ENCODE measurements around the gene IDH3G. TPM values are rescaled to one million over a fixed set of nuclear protein-coding genes. Genes with fewer than 3 reads are reported as not detected.
"Not testable (repeated sequence)": the region's sequence is repeated elsewhere in the genome, so short reads cannot be mapped to it uniquely, and the experiment has no call there.

Gene IDH3G
- total RNA-seq, 1 donor from 2014 or later = 70.2 TPM

DNA sequence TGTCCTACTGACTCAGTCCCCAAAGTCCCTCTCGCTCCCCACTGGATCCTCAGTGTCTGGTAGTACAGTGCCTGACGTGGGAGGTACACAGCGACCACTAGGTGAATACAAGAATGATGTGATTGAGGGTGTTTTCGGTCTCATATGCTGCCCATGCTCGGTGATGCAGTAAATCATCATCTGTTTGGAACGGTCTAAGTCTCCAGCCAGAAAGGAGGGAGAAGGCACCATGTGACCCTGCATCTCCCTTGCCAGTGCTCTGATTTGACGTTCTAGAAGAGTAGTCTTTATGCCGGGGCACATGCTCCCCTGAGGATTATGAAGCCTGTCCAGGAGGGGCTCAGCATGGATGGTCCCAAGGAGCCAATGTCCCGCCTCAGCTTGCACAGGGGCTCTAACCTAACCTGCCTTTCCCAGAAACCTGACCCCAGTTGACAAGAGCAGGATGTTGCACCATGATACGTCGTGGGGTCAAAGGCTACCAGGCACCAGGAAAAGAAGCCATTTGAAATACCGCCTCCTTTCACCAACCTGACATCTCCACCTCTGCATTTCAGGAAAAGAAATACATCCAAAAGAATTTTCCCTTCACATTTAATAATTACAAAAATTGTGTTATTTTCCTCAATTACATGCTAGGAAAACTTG, 43.9 kb downstream of the IDH3G start:
- intact Hi-C loops (cut with micrococcal nuclease) = no loop called here
- Mint-ChIP-seq H3K27me3 (peaks cover 19% of the 10 kb centered on the region), H3K4me1 (no peaks in the 10 kb centered on the region), H3K4me3 (no peak overlapping the region), H3K9me3 (no peaks in the 10 kb centered on the region), H3K27ac (no peak overlapping the region), H3K36me3 (ENCODE audit: low read depth) (no peaks in the 10 kb centered on the region)
- no peak for DNase-seq

DNA sequence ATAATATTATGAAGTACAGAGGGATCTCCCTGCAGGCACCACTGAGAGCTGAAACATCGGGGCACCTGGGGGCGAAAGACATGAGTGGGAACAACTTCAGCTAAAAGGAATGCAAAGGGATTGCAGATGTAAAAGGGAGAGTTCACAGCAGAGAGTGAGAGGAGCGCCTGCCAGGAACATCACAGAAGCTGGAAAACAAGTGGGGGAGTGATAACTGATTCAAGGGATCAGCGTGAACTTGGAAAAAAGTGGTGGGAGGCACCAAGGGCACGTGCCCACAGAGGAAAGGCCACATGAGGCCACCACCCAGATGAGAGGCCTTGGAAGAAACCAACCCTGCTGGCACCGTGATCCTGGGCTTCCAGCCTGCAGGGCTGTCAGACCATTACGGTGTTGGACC, 45.2 kb downstream of the IDH3G start:
- peaks cover 23% of the 10 kb centered on the region for H3K27me3 Mint-ChIP-seq
- H3K4me3 Mint-ChIP-seq; H3K9me3 Mint-ChIP-seq; H3K36me3 Mint-ChIP-seq (ENCODE audit: low read depth); DNase-seq; H3K27ac Mint-ChIP-seq; H3K4me1 Mint-ChIP-seq; intact Hi-C loops (cut with micrococcal nuclease): not testable (repeated sequence)

DNA sequence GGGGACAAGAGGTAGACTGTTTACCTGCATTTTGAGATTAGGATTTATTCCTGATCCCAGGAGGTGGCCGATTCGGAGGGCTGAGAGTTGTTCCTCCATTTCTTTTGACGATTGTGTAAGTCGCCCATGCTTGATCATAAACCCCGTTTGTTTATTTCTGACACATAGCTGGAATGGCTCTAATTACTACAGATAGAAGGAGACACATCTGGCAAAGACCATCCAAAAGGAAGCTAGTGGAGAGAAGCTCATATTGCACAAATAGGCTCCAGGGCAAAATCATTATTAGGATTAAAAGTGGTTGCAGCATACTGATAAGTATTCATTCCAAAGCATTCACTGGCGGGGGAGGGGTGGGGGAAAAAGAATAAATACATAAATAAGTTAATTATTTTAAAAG, 47.2 kb downstream of the IDH3G start:
- H3K36me3 Mint-ChIP-seq (ENCODE audit: low read depth); H3K27ac Mint-ChIP-seq; DNase-seq; H3K4me1 Mint-ChIP-seq; H3K4me3 Mint-ChIP-seq; H3K9me3 Mint-ChIP-seq; intact Hi-C loops (cut with micrococcal nuclease): not testable (repeated sequence)
- peaks cover 20% of the 10 kb centered on the region for H3K27me3 Mint-ChIP-seq

DNA sequence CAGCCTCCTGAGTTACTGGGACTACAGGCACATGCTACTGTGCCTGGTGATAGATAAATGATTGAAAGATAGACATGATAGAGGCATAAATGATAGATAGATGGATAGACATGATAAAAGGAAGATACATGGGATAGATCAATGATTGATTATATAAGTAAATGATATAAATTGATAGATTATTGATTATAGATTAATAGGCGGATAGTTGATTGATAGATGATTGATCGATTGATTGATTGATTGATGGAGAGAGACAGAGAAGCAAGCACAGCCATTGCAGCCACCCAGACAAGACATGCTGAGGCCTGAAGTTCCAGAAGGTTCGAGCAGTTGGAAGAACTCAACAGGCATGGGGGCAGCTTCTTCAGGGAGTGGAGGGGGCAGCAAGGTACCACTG, 47.8 kb downstream of the IDH3G start:
- Mint-ChIP-seq H3K9me3 (no peaks in the 10 kb centered on the region), H3K4me3 (no peak overlapping the region), H3K36me3 (ENCODE audit: low read depth) (no peaks in the 10 kb centered on the region), H3K4me1 (no peaks in the 10 kb centered on the region), H3K27ac (no peak overlapping the region), H3K27me3 (peaks cover 20% of the 10 kb centered on the region)
- intact Hi-C loops (cut with micrococcal nuclease) = no loop called here
- DNase-seq = no peak

- intact Hi-C loops (cut with micrococcal nuclease); DNase-seq; H3K36me3 Mint-ChIP-seq (ENCODE audit: low read depth); H3K9me3 Mint-ChIP-seq; H3K4me3 Mint-ChIP-seq; H3K27ac Mint-ChIP-seq: not testable (repeated sequence)
- Mint-ChIP-seq H3K4me1 (peaks cover 10% of the 10 kb centered on the region), H3K27me3 (peaks cover 19% of the 10 kb centered on the region)
These were observed 49.1 kb downstream of the IDH3G start for GRCh38 chrX:153745067-153745433.

DNA sequence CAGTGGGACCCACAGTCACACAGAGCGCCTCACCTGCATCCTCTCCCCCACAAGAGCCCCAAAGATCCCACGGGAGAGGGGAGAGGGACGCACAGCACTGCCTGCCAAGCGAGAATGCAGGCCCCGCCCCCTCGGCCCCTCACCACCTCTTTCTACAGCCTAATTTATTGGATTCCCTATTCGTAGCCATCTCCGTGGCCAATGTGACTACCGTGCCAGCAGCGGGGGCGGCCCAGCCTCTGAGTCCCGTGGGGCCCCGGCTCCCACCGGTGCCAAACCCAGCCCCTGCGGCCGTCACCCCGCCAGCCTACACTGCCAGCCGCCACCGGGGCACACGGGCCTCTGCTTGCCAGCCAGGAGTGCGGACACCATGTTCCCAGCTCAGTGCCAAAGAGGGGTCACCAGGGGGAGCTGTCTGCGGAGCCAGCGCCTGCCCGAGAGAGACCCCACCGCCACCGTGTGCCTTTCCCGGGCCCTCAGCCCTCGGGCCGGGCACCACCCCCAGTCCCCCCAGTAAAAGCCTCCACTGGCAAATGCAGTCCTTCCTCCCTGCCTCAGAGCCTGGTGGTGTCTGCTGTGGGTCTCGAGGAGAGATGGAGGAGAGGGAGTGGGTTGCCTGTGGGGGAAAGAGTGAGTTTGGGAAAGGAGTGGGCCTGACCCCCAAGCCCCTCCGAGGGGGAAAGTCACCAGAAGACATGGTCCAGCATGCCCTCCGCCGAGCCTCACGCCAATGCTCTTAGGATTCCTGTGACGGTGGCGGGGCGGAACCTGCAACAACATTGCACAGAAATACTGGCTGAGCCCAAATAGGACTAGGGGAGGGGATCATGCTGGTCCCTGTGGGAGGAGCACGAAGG, 49.7 kb downstream of the IDH3G start:
- Mint-ChIP-seq H3K27me3 (peaks cover 13% of the 10 kb centered on the region), H3K27ac (no peak overlapping the region), H3K36me3 (ENCODE audit: low read depth) (peaks cover 2% of the 10 kb centered on the region), H3K9me3 (no peaks in the 10 kb centered on the region), H3K4me3 (no peak overlapping the region), H3K4me1 (peaks cover 12% of the 10 kb centered on the region)
- DNase-seq = peak; percentile 71
- intact Hi-C loops (cut with micrococcal nuclease) = no loop called here

DNA sequence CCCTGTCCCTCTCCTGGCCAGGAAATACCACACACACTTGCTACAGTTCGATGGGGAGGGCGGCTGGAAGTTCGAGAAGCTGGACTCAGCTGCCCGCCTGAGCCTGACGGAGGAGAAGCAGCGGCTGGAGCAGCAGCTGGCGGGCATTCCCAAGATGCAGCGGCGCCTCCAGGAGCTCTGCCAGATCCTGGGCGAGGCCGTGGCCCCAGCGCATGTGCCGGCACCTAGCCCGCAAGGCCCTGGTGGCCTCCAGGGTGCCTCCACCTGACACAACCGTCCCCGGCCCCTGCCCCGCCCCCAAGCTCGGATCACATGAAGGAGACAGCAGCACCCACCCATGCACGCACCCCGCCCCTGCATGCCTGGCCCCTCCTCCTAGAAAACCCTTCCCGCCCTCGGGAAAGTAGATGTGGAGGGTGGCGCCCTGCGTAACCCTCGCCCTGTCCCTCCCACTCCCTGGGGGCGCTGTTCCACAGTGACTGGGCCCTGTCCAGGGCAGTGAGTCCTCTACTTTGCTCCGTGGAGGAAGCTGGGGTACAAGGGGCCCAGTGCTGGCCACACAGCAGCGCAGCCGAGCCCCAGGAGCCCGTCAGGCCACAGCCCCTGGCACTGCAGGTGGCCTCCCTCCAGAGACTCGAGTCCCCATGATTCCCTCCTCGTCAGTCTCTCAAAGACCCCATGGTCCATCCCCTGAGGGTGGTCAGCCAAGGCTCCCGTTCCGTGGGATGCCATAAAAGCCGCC, 50.5 kb downstream of the IDH3G start:
- not testable (repeated sequence) for DNase-seq

GRCh38 chrX:153742796-153743467, 51.2 kb downstream of the IDH3G start:
- H3K27me3 Mint-ChIP-seq; H3K27ac Mint-ChIP-seq; H3K9me3 Mint-ChIP-seq; H3K36me3 Mint-ChIP-seq (ENCODE audit: low read depth); H3K4me3 Mint-ChIP-seq; DNase-seq; intact Hi-C loops (cut with micrococcal nuclease): not testable (repeated sequence)
- peaks cover 12% of the 10 kb centered on the region for H3K4me1 Mint-ChIP-seq

More for the DNA sequence above, 50.5 kb downstream of the IDH3G start:
- H3K27me3 Mint-ChIP-seq; H3K4me3 Mint-ChIP-seq; H3K9me3 Mint-ChIP-seq; intact Hi-C loops (cut with micrococcal nuclease); H3K27ac Mint-ChIP-seq; H3K36me3 Mint-ChIP-seq (ENCODE audit: low read depth): not testable (repeated sequence)
- peaks cover 12% of the 10 kb centered on the region for H3K4me1 Mint-ChIP-seq

DNA sequence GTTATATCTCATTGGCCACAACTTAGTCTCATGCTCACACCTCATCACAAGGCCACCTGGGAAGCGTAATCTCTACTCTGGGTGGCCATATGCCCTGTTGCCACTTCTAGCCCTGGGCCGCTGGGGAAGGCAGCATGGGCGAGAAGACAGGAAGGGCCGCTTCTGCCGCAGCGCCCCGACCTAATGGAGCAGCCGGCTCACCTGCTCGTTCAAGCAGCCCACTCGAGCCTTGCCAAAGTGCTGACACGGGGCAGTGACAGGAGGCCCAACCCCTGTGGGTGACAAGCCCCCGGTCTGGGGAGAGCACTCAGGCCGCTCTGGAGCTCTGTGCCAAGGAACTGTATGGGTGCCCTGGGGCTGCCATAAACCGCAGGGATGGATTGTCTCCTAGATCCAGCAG, 52.1 kb downstream of the IDH3G start:
- not testable (repeated sequence) for H3K36me3 Mint-ChIP-seq (ENCODE audit: low read depth)
- peaks cover 12% of the 10 kb centered on the region for H3K4me1 Mint-ChIP-seq

GRCh38 chrX:153741446-153741845, 52.7 kb downstream of the IDH3G start:
- Mint-ChIP-seq H3K27ac (peak overlapping the region; percentile 72), H3K4me3 (peak overlapping the region; percentile 77)
- intact Hi-C loops (cut with micrococcal nuclease) = no loop called here

More for the DNA sequence above, 52.1 kb downstream of the IDH3G start:
- intact Hi-C loops (cut with micrococcal nuclease); H3K9me3 Mint-ChIP-seq; H3K27me3 Mint-ChIP-seq; DNase-seq; H3K4me3 Mint-ChIP-seq; H3K27ac Mint-ChIP-seq: not testable (repeated sequence)

GRCh38 chrX:153740631-153741222, 53.4 kb downstream of the IDH3G start:
- Mint-ChIP-seq H3K4me3 (peak overlapping the region; percentile 77), H3K4me1 (peaks cover 12% of the 10 kb centered on the region), H3K36me3 (ENCODE audit: low read depth) (peaks cover 5% of the 10 kb centered on the region), H3K27ac (peak overlapping the region; percentile 93), H3K27me3 (peaks cover 4% of the 10 kb centered on the region), H3K9me3 (no peaks in the 10 kb centered on the region)
- intact Hi-C loops (cut with micrococcal nuclease) = no loop called here
- DNase-seq = no peak

More at GRCh38 chrX:153741446-153741845, 52.7 kb downstream of the IDH3G start:
- peaks cover 8% of the 10 kb centered on the region for H3K27me3 Mint-ChIP-seq
- H3K4me1 Mint-ChIP-seq = peaks cover 12% of the 10 kb centered on the region
- no peaks in the 10 kb centered on the region for H3K9me3 Mint-ChIP-seq
- DNase-seq = no peak
- peaks cover 5% of the 10 kb centered on the region for H3K36me3 Mint-ChIP-seq (ENCODE audit: low read depth)

GRCh38 chrX:153739754-153740486, 54.3 kb downstream of the IDH3G start:
- intact Hi-C loops (cut with micrococcal nuclease) = no loop called here
- H3K36me3 Mint-ChIP-seq (ENCODE audit: low read depth) = peaks cover 10% of the 10 kb centered on the region
- DNase-seq = peak; percentile 79
- peak overlapping the region; percentile 77 for H3K4me3 Mint-ChIP-seq
- H3K27me3 Mint-ChIP-seq = peaks cover 3% of the 10 kb centered on the region
- H3K4me1 Mint-ChIP-seq = peaks cover 20% of the 10 kb centered on the region
- peak overlapping the region; percentile 93 for H3K27ac Mint-ChIP-seq
- no peaks in the 10 kb centered on the region for H3K9me3 Mint-ChIP-seq
